NCI-H510A (cell line): ENCODE results near the gene SLC7A9.
"Not testable (repeated sequence)": the region's sequence is repeated elsewhere in the genome, so short reads cannot be mapped to it uniquely, and the experiment has no call there.

Source experiments
- DNase-seq: peaks from one replicate; lab custom pipeline; 2025; lab: John Stamatoyannopoulos, UW

Gene SLC7A9

GRCh38 chr19:32881766-32882165 lies 12.2 kb upstream of the SLC7A9 start:
- no peak for DNase-seq

DNA sequence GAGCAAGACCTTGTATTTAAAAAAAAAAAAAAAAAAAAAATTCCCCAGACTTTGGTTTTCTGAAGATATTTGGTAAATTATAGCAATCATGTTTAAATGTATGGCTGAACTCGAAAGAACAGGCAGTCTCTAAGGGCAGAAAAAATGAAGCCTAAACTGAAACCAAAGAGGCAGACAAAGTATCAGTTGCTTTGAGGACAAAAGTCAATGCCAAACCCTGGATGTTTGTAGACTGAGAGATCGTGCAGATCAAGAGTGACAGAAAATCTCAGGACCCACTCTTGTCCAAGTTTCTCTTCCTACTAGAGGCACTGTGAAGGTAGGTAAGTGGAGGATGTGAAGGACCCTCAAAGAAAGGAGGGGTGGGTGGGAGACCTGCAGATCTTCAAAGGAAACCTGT lies 11.1 kb upstream of the SLC7A9 start:
- no peak for DNase-seq

GRCh38 chr19:32879741-32880140 lies 10.2 kb upstream of the SLC7A9 start:
- no peak for DNase-seq

DNA sequence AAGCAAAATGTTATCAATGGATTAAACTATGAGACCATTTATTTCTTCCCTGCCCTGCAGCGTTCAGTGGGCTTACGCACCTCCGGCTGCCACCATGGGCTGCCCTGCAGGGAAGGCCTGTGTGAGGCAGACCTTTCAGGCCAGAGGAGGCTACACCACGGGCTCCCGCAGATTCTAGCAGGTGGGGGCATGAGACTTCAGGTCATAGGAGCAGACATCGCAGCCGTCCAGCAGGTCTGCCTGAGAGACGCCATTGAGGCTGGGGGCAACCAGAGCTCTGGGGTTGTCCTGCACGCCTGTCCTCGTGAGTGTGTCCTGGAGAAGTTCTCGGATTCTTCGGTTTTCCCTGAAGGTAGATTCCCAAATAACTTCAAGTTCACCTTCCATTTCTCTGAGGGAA lies 9.4 kb upstream of the SLC7A9 start:
- DNase-seq = no peak

GRCh38 chr19:32877977-32878745 lies 8.6 kb upstream of the SLC7A9 start:
- no peak for DNase-seq

DNA sequence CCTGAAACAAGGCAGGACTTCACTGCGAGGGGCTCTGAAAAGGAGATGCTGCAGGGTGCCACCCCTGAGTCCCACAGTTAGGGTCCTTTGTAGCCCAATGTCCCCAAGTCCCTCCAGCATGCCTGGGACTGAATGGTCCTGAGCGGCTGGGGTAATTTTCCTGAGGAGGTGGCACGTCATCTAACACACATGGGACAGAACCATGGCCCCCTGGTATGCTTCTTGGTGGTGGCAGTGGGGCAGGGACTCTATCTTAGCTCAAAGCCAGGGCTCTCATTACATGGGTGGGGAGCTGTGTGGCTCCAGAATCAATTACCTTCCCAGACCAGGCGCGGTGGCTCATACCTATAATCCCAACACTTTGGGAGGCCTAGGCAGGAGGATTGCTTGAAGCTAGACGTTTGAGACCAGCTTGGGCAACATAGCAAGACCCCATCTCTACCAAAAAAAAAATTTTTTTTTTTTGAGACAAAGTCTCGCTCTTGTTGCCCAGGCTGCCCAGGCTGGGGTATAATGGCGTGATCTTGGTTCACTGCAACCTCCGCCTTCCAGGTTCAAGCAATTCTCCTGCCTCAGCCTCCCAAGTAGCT lies 7.9 kb upstream of the SLC7A9 start:
- DNase-seq = no peak

- no peak for DNase-seq
Observed at GRCh38 chr19:32876919-32877285, 7.3 kb upstream of the SLC7A9 start.

DNA sequence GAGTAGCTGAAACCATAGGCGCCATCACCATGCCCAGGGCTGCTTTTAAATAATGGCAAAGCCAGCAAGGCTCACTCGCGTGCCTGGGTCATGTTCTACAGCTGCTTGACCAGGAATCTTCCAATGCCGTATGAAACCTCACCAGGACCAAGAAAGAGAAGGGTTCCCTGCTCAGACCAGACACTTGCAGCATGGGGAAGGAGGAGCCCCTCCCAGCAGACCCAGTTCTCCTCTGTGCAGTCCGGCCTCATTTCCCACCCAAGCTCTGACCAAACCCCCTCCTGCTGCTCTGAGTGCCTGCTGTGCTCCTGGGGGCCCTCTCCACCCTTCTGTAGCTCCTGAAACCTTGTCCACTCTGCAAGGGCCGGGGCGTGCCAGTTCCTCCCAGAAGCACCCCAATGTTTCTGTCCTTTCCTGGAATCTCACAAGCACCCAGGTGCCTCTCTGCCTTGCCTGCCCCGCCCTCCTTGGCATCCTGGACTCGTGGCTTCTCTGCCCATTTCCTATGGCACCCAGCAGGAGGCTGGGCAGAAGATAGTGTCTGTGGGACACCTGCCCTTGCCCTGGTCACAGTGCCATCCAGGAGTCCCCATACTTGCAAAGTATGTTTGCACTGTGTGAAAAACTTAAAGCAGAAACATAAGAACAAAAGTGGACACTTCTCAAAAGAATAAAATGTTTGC lies 6.8 kb upstream of the SLC7A9 start:
- DNase-seq = no peak

DNA sequence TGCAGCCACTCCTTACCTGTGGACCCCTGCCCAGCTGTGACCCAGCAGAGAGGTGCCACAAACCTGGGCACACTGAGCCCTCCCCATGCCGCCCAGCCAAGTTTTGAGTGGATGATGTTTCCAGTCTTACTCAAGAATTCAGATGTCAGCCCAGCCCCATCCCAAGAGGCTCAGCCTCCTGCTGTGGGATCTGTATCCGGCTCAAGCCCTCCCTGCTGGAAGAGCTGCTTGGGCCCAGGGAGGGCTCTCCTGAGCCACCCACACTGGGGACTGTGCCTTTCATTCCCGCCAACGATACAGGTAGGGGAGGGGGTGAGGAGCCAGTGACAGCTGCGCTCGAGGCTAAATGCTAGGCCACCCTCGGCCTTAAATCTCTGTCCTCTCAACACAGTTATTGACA lies 5.9 kb upstream of the SLC7A9 start:
- DNase-seq = no peak

DNA sequence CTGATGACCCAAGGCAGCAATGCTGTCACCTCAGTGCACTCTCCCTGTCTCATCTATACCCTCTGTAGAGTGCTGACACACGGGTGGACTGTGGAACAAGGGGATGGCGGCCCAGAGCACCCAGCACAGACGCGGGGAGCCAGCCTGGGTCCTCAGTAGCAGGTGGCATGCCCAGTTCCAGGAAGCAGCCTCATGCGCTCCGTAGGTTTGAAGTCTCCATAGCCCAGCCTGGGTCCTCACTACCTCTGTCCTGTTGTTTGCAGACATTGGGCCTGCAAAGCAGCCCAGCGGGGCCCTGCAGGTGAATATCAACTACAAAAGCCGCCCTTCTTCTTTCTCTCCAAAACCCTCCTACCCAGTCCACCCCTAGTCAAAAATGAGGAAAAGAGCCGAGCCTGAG lies 5.0 kb upstream of the SLC7A9 start:
- no peak for DNase-seq

- no peak for DNase-seq
Observed at GRCh38 chr19:32873247-32873959, 3.8 kb upstream of the SLC7A9 start.

DNA sequence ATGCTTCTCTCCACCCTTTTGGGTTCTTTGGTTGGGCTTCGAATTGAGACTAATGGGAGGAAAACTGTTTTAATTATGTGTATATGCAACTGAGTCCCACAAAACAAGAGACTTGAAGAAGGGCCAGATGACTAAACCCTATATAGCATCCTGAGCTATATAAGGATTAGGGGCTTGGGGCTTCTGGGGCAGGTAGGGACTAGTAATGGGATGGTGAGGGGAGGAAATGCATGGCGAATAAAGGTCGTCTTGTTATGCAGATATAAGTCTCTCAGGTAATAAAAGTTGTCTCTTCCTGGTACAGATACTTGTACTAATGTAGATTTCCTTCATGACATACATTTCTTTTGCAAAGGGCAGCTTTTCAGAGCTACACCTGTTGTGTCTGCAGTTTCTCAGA lies 2.8 kb upstream of the SLC7A9 start:
- DNase-seq = no peak

DNA sequence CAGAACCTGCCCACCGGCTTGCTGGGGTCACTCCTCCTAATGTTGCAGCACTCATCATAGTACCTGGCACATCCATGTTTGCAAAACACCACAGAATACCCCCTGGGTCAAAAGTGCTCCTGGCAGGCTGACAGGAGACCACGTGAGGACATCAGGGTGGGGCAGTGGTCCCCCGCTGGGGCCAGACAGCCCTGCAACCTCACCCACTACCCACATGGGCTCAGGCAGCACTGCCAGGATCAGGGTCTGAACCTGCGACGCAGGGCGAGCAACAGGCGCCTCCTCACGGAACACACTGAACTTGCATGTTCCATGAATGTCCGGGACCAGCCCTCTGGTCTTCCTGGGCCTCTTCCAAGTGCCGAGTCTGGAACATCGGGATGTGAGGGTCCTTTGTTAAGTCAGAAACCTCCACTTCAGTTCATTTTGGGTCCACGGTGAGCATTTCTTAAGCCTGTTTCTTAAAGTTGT lies 1.4 kb upstream of the SLC7A9 start:
- no peak for DNase-seq

DNA sequence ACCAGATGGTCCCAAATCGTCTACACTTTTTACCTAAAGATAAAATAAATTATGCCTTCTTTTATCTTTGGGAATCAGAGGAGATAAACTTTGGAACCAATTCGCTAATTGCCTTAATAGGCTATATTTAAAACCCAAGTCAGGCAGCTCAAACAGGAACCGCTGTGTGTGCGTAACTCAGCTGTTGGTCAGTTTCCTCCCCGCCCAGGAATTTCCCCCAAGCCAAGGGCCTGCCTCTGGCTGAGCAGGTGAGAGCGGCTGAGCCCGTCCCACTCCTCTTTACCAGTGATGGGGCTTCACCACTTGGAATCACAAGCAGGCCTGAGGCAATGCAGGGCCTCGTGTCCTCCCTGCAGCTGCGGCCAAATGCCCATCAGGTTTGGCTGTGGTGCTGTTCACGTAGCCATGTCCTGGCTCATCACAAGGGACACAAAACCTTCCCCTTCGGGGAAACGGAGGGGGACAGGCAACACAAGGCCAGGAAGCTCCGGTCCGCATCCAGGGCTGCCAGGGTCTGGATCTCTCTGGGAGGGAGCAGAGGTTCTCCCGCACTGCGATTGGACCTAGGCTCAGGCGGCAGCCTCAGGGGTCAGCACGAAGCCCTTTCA lies 503 bp upstream of the SLC7A9 start:
- DNase-seq = no peak

- no peak for DNase-seq
Observed at GRCh38 chr19:32868206-32868950, 1.2 kb downstream of the SLC7A9 start.

DNA sequence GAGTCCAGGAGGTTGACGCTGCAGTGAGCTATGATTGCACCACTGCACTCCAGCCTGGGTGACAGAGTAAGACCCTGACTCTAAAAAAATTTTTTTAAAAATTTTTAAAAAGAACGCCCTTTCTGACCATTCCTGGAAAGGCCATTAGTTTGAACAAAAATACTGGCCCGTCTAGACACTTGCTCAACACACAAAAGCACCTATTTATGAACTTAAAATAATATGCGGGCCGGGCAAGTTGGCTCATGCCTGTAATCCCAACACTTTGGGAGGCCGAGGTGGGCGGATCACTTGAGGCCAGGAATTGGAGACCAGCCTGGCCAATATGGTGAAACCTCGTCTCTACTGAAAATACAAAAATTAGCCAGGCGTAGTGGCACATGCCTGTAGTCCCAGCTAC lies 2.1 kb downstream of the SLC7A9 start:
- DNase-seq = not testable (repeated sequence)

DNA sequence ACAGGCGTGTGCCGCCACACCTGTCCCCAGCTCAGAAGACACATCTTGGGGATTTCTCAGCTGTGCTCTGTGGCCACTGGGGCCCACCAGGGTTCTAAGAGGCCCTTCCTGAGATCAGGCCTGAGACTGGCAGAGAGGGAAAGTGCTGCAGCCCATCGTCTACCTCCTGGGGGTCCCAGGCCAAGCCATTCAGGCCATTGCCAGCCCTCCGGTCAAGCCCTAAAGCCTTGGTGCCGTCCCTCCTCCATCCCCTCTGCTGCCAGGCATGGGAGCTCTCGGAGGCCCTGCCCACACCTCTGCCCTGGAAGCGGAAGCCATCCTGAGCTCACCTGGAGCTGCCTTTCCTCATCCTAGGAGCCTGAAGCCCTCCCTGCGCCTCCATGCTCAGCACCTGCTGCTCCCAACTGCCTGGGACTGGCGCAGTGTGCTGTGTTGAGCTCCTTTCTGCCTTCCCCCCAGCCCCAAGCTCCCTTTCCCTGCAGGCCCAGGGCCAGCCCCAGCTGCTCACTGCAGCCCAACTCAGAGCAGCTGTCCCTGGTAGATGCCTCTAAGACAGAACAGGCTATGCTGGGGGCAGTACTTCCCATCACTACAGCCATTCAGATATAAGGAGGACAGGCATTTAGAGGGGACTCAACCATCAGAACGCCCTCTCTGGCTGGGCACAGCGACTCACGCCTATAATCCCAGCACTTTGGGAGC lies 2.9 kb downstream of the SLC7A9 start:
- no peak for DNase-seq

DNA sequence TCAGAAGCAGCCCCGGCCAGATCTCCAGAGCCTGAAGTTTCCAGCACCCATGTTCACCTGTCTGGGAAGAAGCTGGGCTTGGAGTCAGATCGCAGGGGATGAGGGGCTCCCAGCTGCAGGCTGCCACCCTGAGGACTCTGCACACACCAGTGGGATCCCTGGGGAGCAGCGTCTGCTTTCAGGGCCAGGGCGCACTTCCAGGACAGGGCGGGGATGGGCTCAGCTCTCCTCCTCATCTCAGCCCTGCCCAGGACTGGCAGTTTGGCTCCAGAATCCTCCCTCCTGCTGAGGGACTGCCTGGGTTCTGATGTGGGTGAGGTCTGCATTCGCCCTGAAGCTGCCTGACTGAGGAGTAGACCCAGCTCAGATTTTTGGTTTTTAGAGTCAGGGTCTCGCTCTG lies 3.5 kb downstream of the SLC7A9 start:
- DNase-seq = no peak

DNA sequence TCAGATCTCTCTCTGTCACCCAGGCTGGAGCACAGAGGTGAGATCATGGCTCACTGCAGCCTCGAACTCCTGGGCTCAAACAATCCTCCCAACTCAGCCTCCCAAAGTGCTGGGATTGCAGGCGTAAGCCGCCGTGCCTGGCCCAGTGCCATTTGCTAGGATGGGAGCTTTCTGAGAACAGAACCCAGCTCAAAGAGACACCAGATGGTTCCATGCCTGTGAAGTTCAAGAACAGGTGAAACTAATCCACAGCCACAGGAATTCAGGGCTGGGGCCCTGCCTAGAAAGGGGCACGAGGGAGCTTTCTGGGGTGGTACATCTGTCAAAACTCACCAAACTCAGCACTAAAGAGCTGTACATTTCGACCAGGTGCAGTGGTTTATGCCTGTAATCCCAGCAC lies 4.2 kb downstream of the SLC7A9 start:
- no peak for DNase-seq

DNA sequence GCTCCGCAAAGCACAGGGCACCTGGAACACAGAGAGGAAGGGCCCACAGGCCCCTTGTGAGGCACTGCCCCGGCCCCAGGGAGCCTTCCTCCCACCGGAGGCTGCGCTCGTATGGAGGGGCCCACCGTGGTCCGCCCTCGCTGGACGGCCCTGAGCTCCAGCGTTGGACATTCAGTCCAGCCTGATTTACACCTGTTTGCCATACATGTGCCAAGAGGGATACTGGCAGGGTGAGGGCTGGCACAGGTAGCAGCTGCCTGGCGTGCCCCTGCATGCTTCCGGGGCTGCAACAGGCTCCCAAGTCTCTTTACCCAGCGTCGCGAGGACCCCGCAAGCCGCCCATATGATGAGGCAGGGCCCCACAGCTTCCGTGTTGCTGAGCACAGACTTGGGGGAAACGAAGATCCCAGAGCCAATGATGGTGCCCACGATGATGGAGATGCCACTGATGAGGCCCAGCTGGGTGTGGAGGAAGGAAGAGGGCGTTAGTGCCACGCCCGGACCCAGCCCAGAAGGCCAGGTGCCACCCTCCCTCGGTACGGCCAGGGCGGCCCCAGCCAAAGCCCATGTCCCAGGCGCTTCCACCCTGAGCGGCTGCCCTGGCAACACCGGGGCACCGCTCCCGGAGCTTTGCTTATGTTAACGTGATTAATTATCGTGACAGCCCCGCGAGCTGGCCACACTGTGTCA lies 5.1 kb downstream of the SLC7A9 start:
- DNase-seq = no peak
